HuH-7 (cell line): ENCODE data around the gene NOP9.

Experiments
- DNase-seq: peaks from one replicate; pipeline ENCODE4 v3.0.0; 2011; ENCODE audit warnings: low spot score

Gene NOP9

DNA sequence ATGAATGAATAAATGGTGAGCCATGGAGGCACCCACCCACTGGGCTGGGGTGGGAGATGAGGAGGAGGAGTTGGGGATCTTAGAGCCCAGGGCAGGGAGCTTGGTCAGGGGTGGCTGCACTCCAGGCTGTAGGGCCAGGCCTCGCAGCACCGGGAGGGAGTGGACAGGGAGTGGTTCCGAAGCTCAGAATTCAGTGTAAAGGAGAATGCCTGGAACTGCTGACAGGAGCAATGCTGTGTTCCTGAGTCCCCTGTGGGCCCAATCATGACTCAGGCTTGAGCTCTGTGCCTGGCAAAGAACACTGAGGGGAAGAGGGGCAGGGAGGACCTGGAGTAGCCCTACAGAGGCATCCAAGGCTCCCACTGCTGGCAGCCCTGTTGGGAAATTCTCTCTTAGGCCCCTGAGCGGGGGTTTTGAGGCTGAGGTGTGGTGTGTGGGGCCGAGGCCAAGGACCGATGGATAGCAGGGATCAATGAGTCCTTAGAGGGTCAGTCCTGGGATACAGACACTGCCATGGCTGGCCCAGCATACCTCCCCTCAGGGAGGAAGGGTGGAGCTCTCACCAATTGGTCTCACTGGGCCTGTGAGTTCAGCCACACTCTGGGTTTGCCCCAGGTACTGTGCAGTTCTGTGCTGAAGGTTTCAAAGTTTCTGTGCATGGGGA, 18.7 kb upstream of the NOP9 start:
- DNase-seq: no peak

DNA sequence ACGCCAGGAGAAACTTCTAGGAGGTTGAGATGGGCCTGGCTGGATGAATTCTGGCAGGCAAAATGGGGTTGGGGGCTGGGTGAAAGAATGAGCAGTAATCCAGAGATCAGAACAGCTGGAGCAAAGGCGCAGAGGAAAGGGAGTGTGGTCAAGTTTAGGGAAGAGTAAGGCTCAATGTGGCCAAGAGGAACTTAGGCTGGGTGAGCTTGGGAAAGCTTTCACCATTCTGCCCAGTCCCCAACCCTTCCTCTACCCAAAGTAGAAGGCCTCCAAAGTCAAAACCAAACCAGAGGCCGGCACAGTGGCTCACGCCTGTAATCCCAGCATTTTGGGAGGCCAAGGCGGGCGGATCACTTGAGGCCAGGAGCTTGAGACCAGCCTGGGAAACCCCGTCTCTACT, 18.0 kb upstream of the NOP9 start:
- no peak for DNase-seq

- no peak for DNase-seq
Measured at GRCh38 chr14:24282736-24283135, 16.9 kb upstream of the NOP9 start.

DNA sequence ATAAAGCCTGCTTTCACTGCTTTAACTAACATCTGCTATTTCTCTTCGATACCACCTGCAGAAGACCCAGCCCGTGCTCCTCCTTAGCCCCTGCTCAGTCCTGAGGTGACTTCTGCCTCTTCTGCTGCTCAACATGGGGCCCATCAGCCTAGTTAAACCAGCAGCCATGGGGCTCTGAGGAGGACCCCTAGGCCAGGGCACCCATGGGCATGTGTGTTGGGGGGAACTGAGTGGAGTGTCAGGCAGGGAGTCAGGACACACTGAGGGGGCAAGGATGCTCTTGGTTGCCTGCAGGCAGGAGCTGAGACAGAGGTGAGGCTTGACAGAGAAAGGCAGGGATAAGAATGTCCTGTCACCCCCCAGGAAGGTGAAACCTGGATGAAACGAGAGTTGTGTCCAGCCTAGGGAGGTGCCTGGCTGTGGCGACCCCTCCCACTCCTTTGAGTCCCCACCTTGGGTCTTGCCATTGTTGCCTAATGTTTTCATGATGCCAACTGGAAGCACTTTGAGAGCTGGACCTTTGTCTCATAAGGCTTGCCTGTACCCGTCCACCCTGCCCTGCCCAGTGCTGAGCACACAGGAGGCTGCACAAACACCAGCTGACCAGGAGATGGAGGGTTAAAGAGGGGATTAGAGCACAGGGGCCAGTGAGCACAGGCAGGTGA, 15.7 kb upstream of the NOP9 start:
- DNase-seq: no peak

GRCh38 chr14:24284501-24285035, 15.1 kb upstream of the NOP9 start:
- no peak for DNase-seq

- DNase-seq: no peak
Measured at GRCh38 chr14:24285351-24285750, 14.3 kb upstream of the NOP9 start.

DNA sequence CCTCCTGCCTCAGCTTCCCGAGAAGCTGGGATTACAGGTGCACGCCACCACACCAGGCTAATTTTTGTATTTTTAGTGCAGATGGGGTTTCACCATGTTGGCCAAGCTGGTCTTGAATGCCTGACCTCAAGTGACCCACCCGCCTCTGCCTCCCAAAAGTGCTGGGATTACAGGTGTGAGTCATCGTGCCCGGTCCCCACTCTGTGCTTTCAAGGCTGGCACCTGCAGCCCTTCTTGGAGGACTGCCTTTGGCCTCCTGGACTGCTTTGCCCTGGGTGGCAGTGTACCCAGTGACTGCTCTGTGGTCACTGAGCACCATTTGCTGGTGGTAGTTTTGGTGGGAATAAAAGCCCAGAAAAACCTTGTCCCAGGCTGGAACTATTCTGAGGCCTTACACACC, 12.7 kb upstream of the NOP9 start:
- no peak for DNase-seq

- no peak for DNase-seq
Measured at GRCh38 chr14:24289649-24290280, 9.9 kb upstream of the NOP9 start.

- DNase-seq: no peak
Measured at GRCh38 chr14:24290746-24291145, 8.9 kb upstream of the NOP9 start.

- DNase-seq: no peak
Measured at GRCh38 chr14:24291446-24292117, 8.1 kb upstream of the NOP9 start.

- no peak for DNase-seq
Measured at GRCh38 chr14:24292118-24292807, 7.4 kb upstream of the NOP9 start.

DNA sequence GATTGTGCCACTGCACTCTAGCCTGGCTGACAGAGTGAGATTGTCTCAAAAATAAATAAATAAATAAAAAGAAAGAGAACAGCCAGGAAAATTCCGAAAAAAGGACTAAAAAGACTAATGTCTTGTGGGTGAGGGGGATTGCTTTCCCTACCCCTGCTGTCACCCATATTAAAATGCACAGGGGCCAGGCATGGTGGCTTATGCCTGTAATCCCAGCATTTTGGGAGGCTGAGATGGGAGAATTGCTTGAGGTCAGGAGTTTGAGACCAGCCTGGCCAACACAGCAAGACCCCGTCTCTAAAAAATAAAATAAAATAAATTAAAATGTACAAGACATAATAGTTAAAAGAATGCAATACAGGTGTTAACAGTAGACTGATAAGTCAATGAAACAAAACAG, 6.1 kb upstream of the NOP9 start:
- no peak for DNase-seq

DNA sequence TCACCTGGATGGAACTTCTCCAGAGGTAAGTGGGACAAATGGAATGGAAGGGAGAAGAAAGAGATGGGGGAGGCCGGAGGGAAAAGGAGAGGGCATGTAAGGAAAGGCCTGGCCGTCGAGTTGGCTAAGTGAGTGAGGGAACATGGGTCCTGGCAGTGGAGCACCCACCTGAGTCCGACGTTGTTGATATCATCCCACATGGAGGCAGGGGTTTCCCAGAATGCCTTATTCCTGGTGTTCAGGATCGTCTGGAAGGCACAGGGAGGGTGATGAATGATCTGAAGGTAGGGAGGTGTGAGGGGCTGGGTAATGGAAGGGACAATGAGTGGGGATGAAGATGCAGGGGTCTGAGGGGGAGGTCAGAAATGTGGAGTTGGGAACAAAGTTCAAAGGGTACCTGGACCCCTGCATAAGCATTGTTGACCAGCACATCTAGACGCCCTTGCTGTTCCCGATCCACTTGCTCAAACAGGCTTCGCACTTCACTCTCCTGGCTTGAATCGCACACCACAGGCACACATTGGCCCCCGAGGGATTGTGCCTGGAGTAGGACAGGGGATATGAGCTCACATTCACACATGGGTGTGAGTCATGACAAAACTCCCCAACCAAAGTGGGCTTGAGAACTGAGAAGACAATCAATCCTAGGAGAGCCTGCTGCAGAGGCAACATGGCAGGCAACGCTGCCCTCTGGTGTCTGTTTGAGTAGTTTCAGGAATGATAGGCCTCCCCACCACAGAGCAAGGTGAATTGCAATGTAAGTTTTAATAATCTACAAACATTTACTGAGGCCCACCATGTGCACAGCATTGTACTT, 3.1 kb upstream of the NOP9 start:
- DNase-seq: peak; percentile 77

DNA sequence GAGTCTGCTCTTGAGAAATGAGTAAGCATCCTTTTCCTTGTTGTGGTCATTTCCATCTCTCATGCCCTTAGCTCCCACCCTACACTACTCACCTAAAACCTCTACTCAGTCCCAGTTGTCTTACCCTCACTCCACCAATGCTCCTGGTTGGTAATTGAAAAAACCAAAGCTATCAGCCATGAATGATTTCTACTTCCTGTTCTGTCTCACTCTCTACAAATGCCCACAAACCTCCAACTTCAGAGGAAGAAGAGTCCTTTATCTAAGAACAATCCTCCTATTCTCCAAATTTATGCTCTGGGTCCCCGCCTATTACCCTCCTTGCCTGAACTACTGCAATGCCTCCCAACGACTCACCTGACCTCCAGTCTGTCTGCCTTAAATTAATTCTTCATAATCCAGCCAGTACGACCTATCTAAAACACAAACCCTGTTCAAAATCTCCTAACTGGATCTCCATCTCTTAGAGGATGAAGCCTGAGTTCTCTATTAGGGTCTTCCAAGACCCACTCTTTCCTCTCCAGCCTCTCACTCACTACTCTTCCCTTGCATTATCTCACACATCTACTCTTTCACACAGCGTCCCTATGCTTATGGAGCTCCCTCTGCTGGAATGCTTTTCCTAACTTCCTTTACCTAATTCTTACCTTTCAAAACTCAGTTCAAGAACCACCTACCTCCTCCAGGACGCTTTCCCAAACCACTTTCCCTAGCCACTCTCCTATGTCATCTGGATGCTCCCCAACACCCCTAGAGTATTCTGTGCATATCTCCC, 2.3 kb upstream of the NOP9 start:
- peak; percentile 68 for DNase-seq

DNA sequence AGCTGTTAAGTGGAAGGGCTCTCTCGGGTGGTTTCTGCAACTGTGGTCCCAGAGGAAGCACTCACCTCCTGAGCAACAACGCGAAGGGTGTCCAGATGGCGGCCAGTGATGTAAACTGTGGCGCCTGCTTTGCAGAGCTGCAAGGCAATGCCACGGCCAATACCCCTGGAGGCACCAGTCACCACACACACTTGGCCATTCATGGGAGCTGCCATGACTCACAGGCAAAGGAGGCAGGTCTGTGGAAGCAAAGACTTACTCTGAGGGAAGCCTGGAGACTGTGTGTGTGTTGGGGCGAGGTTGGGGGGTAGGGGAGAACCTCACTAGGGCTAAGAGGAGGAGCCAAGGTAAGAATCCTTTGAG, 777 bp upstream of the NOP9 start:
- no peak for DNase-seq

DNA sequence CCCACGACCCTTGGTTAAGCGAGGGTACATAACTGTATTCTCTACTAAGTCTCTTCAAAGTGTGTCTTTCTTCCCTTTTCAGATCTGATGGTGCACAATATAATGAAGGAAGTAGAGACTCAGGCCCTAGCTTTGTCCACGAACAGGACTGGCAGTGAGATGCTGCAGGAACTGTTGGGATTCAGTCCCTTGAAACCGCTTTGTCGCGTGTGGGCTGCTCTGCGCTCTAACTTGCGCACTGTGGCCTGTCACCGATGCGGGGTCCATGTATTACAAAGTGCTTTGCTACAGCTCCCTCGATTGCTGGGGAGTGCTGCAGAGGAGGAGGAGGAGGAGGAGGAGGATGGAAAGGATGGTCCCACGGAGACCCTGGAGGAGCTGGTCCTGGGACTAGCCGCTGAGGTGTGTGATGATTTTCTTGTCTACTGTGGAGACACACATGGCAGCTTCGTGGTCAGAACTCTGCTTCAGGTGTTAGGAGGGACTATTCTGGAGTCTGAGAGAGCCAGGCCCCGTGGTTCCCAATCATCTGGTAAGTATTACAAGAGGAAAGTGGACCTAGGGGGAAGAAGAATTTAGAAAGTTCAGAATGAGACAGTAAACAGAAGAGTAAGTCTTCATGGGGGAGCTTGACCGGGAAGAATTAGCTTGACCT, 803 bp downstream of the NOP9 start:
- DNase-seq: no peak

DNA sequence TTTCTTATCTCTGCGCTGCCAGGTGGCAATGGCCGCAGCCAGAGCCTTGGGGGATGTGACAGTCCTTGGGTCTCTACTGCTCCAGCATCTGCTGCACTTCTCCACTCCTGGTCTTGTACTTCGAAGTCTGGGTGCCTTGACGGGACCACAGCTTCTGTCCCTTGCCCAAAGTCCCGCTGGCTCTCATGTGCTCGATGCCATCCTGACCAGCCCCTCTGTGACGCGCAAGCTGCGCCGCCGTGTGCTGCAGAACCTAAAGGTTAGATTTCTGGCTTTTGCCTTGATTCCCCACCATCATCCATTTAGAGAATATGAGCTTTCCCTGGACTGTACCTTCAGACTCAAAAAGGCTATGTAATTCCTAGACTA, 4.4 kb downstream of the NOP9 start:
- no peak for DNase-seq

GRCh38 chr14:24307156-24307574, 7.5 kb downstream of the NOP9 start:
- no peak for DNase-seq

DNA sequence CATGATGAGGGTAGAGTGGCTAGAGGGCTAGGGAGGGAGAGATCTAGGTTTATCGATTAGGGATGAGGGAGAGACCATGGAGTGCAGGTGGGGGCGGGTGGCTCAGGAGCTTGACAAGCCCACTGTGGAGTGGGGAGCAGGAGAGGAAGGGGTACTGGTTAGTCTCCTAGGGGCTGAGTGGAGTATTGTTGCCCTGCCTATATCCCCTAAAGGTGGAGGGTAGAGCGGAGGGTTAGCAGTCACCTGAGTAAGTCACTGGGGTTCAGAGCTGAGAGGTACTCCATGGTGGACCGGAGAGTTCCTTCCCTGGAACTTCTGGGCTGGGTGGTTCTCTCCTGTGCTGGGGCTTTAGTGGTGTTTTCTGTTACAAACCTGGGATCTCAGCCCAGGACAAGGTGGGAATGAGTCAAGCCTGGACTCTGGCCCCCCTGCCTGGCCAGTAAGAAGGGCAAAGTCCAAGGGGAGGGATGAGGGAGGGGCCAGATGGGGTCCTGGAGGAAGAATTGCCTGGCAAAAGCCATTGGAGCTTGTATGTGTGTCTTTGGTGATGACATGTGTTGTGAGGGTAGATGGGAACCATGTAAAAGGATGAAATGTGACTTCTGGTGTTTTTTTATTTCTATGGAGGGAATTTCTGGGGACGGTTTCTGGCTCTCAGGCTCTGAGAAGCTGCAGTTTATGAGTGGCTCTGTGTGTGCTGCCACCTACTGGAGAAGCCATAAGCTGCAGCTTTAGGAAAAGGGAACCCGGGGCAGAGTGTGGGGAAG, 8.1 kb downstream of the NOP9 start, which contains the start of gene CIDEB:
Gene CIDEB (minus strand): TSS at position 403 of the 767 bp plus-strand sequence. CDS start 119 bp downstream, at position 284.
- peak; percentile 99 for DNase-seq
